ENCODE measurements around the gene NECTIN2. TPM values are rescaled to one million over a fixed set of nuclear protein-coding genes. Genes with fewer than 3 reads are reported as not detected.
"Not testable (repeated sequence)": the region's sequence is repeated elsewhere in the genome, so short reads cannot be mapped to it uniquely, and the experiment has no call there.

Gene NECTIN2
- total RNA-seq, 4 donors from 2014 or later: 58.6 to 129 (median 90.2) TPM

DNA sequence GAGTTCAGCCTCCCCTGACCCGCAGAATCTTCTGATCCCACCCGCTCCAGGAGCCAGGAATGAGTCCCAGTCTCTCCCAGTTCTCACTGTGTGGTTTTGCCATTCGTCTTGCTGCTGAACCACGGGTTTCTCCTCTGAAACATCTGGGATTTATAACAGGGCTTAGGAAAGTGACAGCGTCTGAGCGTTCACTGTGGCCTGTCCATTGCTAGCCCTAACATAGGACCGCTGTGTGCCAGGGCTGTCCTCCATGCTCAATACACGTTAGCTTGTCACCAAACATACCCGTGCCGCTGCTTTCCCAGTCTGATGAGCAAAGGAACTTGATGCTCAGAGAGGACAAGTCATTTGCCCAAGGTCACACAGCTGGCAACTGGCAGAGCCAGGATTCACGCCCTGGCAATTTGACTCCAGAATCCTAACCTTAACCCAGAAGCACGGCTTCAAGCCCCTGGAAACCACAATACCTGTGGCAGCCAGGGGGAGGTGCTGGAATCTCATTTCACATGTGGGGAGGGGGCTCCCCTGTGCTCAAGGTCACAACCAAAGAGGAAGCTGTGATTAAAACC is 58.4 kb downstream of the NECTIN2 start:
- no peak for TF ChIP-seq CTCF (IDR thresholded peaks at IDR 0.05)
- ATAC-seq (ENCODE audit: low FRiP score): no peak
- DNase-seq (ENCODE audit: low spot score): no peak

GRCh38 chr19:44905437-44906160 is 59.5 kb downstream of the NECTIN2 start, which contains the start of gene APOE:
Gene APOE (plus strand): TSS chr19:44905796. CDS start chr19:44906625, 829 bp downstream.
- no peak for ATAC-seq (ENCODE audit: low FRiP score)
- no peak for TF ChIP-seq CTCF (IDR thresholded peaks at IDR 0.05)
- no peak for DNase-seq (ENCODE audit: low spot score)

GRCh38 chr19:44907613-44908012 is 61.5 kb downstream of the NECTIN2 start:
- ATAC-seq (ENCODE audit: low FRiP score) (no peak), DNase-seq (ENCODE audit: low spot score) (no peak)
- no peak for TF ChIP-seq CTCF (IDR thresholded peaks at IDR 0.05)

DNA sequence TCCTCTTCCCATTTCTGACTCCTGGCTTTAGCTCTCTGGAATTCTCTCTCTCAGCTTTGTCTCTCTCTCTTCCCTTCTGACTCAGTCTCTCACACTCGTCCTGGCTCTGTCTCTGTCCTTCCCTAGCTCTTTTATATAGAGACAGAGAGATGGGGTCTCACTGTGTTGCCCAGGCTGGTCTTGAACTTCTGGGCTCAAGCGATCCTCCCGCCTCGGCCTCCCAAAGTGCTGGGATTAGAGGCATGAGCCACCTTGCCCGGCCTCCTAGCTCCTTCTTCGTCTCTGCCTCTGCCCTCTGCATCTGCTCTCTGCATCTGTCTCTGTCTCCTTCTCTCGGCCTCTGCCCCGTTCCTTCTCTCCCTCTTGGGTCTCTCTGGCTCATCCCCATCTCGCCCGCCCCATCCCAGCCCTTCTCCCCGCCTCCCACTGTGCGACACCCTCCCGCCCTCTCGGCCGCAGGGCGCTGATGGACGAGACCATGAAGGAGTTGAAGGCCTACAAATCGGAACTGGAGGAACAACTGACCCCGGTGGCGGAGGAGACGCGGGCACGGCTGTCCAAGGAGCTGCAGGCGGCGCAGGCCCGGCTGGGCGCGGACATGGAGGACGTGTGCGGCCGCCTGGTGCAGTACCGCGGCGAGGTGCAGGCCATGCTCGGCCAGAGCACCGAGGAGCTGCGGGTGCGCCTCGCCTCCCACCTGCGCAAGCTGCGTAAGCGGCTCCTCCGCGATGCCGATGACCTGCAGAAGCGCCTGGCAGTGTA is 62.2 kb downstream of the NECTIN2 start:
- no peak for DNase-seq (ENCODE audit: low spot score)
- no peak for TF ChIP-seq CTCF (IDR thresholded peaks at IDR 0.05)
- ATAC-seq (ENCODE audit: low FRiP score): no peak

DNA sequence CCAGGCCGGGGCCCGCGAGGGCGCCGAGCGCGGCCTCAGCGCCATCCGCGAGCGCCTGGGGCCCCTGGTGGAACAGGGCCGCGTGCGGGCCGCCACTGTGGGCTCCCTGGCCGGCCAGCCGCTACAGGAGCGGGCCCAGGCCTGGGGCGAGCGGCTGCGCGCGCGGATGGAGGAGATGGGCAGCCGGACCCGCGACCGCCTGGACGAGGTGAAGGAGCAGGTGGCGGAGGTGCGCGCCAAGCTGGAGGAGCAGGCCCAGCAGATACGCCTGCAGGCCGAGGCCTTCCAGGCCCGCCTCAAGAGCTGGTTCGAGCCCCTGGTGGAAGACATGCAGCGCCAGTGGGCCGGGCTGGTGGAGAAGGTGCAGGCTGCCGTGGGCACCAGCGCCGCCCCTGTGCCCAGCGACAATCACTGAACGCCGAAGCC is 62.8 kb downstream of the NECTIN2 start:
- DNase-seq (ENCODE audit: low spot score): no peak
- TF ChIP-seq CTCF (IDR thresholded peaks at IDR 0.05): no peak
- no peak for ATAC-seq (ENCODE audit: low FRiP score)

- DNase-seq (ENCODE audit: low spot score) (no peak), ATAC-seq (ENCODE audit: low FRiP score) (no peak)
- no peak for TF ChIP-seq CTCF (IDR thresholded peaks at IDR 0.05)
These were observed 63.7 kb downstream of the NECTIN2 start for GRCh38 chr19:44909775-44910174.

DNA sequence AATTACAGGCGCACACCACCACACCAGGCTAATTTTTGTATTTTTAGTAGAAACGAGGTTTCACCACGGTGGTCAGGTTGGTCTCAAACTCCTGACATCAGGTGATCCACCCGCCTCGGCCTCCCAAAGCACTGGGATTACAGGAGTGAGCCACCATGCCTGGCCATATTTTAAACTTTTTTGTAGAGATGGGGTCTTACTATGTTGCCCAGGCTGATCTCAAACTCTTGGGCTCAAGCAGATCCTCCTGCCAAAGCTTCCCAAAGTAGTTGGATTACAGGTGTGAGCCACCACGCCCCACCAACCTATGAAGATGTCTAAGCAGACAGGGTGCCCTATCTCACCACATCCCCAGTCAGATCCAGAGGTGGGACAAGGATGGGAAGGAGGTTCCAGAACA is 65.8 kb downstream of the NECTIN2 start:
- ATAC-seq (ENCODE audit: low FRiP score): not testable (repeated sequence)

More for the DNA sequence above, 65.8 kb downstream of the NECTIN2 start:
- DNase-seq (ENCODE audit: low spot score): not testable (repeated sequence)

Data from omental fat pad (tissue), 4 donors.